ENCODE results near the gene OR2B3.

DNA sequence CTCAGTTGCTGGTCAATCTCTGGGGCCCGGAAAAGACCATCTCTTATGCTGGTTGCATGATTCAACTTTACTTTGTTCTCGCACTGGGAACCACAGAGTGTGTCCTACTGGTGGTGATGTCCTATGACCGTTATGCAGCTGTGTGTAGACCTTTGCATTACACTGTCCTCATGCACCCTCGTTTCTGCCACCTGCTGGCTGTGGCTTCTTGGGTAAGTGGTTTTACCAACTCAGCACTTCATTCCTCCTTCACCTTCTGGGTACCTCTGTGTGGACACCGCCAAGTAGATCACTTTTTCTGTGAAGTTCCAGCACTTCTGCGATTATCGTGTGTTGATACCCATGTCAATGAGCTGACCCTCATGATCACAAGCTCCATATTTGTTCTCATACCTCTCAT, 25.0 kb upstream of the OR2B3 start:
- TF ChIP-seq, protein P1, sequence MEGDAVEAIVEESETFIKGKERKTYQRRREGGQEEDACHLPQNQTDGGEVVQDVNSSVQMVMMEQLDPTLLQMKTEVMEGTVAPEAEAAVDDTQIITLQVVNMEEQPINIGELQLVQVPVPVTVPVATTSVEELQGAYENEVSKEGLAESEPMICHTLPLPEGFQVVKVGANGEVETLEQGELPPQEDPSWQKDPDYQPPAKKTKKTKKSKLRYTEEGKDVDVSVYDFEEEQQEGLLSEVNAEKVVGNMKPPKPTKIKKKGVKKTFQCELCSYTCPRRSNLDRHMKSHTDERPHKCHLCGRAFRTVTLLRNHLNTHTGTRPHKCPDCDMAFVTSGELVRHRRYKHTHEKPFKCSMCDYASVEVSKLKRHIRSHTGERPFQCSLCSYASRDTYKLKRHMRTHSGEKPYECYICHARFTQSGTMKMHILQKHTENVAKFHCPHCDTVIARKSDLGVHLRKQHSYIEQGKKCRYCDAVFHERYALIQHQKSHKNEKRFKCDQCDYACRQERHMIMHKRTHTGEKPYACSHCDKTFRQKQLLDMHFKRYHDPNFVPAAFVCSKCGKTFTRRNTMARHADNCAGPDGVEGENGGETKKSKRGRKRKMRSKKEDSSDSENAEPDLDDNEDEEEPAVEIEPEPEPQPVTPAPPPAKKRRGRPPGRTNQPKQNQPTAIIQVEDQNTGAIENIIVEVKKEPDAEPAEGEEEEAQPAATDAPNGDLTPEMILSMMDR (IDR thresholded peaks at IDR 0.05; ENCODE audit: insufficient read depth, low read length, poor library complexity, severe bottlenecking): no peak
- no peak for TF ChIP-seq EZH2phosphoT487 (conservative IDR thresholded peaks at IDR 0.05; ENCODE audit: low read length)

All from SU-DHL-6 (cell line).